ENCODE measurements around the gene STON2.

GRCh38 chr14:81345781-81346180 is 54.3 kb downstream of the STON2 start:
- TF ChIP-seq CTCF (IDR thresholded peaks at IDR 0.05) (no peak), POLR2A (IDR thresholded peaks at IDR 0.05) (no peak)

Data from ovary (tissue), 3 donors.